Measurements from ENCODE around the gene NUAK2.
A peak's percentile ranks its signal among the peaks of the same experiment; 100 is the strongest.

Gene NUAK2

GRCh38 chr1:205319081-205320018 lies 2.2 kb downstream of the NUAK2 start:
- peak; percentile 97 for DNase-seq (ENCODE audit: low read depth)
- peak overlapping the region; percentile 84 for H3K4me3 ChIP-seq (ENCODE audit: low read depth, low read length)
- no peak for TF ChIP-seq CTCF (IDR thresholded peaks at IDR 0.05; ENCODE audit: control insufficient read depth, extremely low read depth, insufficient read depth)

- no peak for TF ChIP-seq CTCF (IDR thresholded peaks at IDR 0.05; ENCODE audit: control insufficient read depth, extremely low read depth, insufficient read depth)
- DNase-seq (ENCODE audit: low read depth) = peak; percentile 94
- peak overlapping the region; percentile 44 for H3K4me3 ChIP-seq (ENCODE audit: low read depth, low read length)
Measured at GRCh38 chr1:205318231-205318991, 3.1 kb downstream of the NUAK2 start.

GRCh38 chr1:205317311-205317917 lies 4.1 kb downstream of the NUAK2 start:
- DNase-seq (ENCODE audit: low read depth) = peak; percentile 96
- H3K4me3 ChIP-seq (ENCODE audit: low read depth, low read length) = peak overlapping the region; percentile 44
- peak; percentile 29 for TF ChIP-seq CTCF (IDR thresholded peaks at IDR 0.05; ENCODE audit: control insufficient read depth, extremely low read depth, insufficient read depth)

GRCh38 chr1:205316161-205316566 lies 5.4 kb downstream of the NUAK2 start:
- no peak for TF ChIP-seq CTCF (IDR thresholded peaks at IDR 0.05; ENCODE audit: control insufficient read depth, extremely low read depth, insufficient read depth)
- H3K4me3 ChIP-seq (ENCODE audit: low read depth, low read length) = no peak overlapping the region
- DNase-seq (ENCODE audit: low read depth) = peak; percentile 40

- H3K4me3 ChIP-seq (ENCODE audit: low read depth, low read length) = no peak overlapping the region
- no peak for TF ChIP-seq CTCF (IDR thresholded peaks at IDR 0.05; ENCODE audit: control insufficient read depth, extremely low read depth, insufficient read depth)
- no peak for DNase-seq (ENCODE audit: low read depth)
Measured at GRCh38 chr1:205315008-205315618, 6.4 kb downstream of the NUAK2 start.

GRCh38 chr1:205313563-205314308 lies 7.8 kb downstream of the NUAK2 start:
- H3K4me3 ChIP-seq (ENCODE audit: low read depth, low read length) = no peak overlapping the region
- DNase-seq (ENCODE audit: low read depth) = no peak
- TF ChIP-seq CTCF (IDR thresholded peaks at IDR 0.05; ENCODE audit: control insufficient read depth, extremely low read depth, insufficient read depth) = no peak

Measured in LNCaP clone FGC (cell line).